ENCODE results near the gene VTA1.
"Not testable (repeated sequence)": the region's sequence is repeated elsewhere in the genome, so short reads cannot be mapped to it uniquely, and the experiment has no call there.

Gene VTA1, protein sequence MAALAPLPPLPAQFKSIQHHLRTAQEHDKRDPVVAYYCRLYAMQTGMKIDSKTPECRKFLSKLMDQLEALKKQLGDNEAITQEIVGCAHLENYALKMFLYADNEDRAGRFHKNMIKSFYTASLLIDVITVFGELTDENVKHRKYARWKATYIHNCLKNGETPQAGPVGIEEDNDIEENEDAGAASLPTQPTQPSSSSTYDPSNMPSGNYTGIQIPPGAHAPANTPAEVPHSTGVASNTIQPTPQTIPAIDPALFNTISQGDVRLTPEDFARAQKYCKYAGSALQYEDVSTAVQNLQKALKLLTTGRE

DNA sequence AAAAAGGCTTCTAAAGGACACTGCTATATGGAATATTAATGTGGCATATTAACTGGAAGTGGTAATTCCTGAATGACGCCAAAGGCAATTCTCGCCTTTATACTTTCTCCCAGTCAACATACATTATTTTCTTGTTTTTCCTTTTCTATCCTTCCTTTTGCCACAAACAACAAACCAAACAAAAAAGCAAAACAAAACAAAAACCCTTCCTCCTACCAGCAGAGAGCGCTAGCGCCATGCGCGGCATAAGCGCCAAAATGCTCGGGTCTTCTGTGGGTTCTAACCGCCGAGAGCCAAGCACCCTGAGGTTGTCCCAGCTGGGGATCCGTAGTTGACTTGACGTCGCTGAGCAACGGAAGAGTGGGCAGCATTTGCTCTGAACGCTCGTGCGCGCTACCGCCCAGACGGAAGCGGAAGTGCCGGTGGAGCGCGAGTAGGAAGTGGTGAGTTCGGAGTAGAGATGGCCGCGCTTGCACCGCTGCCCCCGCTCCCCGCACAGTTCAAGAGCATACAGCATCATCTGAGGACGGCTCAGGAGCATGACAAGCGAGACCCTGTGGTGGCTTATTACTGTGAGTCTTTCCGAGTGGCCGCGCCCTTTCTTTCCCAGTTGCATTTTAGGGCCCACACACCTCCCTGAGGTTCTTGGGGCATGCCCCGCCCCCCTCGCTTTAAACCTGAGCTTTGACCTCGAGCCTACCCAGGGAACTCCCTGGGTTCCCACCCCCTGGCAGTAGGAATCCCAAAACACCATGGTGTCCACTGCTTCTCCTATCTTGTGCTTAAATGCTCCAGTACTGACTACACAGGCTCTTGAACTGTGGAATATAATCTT is at the start of gene VTA1, which contains the start of gene NMBR:
Gene VTA1, plus strand, starts transcription at position 436 of the 835 bp plus-strand sequence. Its CDS starts 25 bp downstream, at position 461.
Gene NMBR, minus strand, starts transcription at position 295 of the 835 bp plus-strand sequence. CDS start 58,464 bp downstream, outside the sequence.
- peak; percentile 92 for DNase-seq

DNA sequence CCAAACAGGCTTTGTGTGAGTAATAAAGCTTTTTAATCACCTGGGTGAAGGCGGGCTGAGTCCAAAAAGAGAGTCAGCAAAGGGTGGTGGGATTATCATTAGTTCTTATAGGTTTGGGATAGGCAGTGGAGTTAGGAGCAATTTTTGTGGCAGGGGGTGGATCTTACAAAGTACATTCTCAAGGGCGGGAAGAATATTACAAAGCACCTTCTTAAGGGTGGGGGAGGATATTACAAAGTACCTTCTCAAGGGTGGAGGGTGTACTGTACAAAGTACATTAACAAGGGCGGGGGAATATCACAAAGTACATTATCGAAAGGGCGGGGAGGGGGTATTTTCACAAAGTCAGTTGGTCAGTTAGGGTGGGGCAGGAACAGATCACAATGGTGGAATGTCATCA is 42.2 kb upstream of the VTA1 start:
- not testable (repeated sequence) for DNase-seq

DNA sequence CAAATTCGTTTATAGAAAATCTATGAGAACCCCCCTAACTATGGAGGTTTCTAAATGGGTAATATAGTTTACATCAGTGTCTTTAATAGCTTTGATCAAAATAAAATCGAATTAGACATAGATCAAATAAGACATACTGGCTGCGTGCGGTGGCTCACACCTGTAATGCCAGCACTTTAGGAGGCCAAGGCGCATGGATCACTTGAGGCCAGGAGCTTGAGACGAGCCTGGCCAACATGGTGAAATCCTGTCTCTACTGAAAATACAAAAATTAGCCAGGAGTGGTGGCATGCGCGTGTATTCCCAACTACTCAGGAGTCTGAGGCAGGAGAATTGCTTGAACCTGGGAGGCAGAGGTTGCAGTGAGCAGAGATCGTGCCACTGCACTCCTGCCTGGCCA is 36.2 kb upstream of the VTA1 start:
- DNase-seq, result not testable (repeated sequence)

DNA sequence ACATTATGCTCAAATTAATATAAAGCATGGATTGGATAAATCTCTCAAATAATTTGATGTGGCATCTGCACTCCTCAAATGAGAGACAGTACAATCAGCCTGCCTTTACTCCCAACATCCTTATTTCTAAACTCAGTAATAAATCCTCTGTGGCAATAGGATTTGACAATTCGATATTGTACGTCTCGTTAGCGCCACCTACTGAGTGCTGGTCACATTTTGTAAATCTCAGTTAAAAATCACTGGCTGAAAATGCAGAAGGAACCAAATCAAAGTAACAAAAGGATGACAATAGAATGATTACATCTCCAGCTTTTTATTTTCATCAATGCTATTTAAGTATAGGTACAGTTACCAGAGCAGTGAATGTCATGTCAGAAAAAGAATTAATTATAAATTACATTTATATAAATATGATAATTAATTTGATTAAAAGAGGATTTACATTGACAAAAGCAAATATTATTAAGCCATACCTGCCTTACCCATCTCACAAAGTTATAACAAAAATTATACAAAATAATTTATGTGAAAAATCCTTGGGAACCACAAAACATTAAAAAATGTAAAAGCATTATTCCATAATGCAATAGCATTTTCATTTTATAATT is 34.5 kb upstream of the VTA1 start:
- peak; percentile 71 for DNase-seq

DNA sequence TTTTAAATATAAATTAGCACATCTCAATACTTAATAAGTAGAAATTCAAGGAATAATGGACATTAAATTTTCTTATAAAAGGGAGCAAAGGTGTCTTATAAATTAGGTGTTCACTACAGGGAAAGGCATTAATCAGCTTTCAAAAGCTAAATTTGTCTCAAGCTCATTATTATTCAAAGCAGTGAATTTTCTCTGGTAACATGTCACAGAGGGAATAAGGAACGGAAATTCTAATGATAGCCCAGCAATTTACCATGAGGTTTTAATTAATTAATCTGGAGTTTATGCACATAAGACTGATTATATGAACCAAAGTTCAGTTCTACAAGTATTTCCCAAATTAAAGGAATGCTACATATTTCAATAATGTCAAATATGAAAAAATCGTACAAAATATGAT is 29.7 kb upstream of the VTA1 start:
- DNase-seq, result no peak

DNA sequence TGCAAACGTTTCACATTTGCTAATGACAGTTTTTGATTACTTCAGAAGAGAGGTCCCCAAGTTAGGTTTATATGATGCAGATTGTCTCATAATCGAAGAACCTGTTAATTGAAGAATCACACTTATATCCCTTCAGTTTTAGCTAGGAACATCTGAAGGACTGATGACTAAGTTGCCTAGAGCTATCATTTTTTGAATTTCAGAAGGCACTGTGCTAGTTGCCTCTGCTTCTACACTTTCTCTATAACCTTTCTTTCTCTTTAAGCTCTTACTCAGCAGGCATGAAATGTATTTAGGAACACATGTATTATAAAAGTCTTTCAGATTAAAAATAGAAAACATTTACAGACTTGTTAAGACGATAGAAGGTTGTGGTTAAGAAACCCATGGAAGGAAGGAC is 28.7 kb upstream of the VTA1 start:
- no peak for DNase-seq

DNA sequence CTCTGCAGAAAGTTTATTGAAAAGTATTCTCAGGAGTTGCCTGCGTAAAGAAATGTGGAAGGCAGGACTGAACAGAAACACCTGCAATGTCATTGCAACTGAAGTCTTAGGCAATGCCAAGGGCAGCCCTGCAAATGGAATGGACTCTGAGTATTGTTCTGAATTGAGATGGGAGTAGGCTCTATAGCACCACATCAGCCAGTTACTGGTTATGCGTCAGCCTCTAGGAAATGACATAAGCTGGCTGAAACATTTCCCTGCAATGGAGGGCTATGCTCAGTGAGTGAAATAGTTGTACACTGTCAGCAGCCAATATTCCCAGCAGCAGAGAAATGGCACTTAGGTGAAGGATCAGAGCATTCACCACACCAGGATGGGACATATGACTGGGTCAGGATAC is 28.1 kb upstream of the VTA1 start:
- no peak for DNase-seq

DNA sequence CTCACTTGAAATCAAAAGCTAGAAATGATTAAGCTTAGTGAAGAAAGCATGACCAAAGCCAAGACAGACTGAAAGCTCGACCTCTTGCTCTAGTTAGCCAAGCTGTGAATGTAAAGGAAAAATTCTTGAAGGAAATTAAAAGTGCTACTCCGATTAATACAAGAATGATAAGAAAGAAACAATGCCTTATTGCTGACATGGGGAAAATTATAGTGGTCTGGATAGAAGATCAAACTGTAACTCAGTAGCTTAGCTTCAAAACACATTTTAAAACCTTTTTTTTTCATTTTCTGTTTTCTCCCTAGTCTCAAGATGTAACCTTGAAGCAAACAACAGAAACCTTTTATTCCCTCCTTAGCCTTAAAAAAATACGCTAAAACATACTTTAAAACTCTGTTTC is 25.7 kb upstream of the VTA1 start:
- DNase-seq, result no peak

DNA sequence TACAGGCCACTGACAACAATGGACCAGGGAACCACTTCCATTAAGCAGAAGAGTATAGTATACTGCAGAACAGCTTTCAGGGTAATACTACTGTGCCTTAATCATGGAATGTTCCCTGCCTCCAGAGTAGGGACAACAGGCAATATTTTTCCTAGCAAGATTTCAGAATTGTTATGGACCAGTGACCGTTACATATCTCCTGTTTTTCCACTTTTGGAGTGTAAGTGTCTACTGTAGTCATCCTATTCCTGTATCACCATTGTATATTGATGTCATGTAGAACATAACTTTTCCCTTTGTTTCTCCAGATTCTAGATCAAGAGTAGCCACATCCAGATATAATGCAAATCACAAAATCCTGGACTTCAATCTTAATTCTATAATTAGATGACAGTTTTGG is 16.2 kb upstream of the VTA1 start:
- no peak for DNase-seq

DNA sequence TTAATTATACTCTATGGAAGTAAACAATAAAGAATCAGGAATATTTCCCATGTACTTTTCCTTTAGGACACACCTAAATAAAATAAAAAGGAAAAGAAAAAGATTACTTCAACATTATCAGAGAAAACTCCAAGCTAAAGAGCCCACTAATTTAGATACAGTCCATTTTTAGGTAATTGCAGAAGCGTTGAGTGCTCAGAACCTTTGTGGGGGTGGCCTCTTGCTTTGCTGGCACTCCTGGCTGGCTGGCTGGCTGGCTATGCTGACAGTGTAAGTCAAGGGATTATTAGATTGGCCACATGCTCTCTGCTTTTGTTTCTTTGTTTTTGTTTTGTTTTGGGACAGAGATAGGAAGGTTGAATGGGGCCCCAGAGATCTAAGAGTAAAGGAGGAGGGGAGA is 14.4 kb upstream of the VTA1 start, which contains the start of gene GJE1:
Gene GJE1, plus strand, starts transcription at position 301 of the 400 bp plus-strand sequence. CDS start 234 bp downstream, outside the sequence.
- no peak for DNase-seq

DNA sequence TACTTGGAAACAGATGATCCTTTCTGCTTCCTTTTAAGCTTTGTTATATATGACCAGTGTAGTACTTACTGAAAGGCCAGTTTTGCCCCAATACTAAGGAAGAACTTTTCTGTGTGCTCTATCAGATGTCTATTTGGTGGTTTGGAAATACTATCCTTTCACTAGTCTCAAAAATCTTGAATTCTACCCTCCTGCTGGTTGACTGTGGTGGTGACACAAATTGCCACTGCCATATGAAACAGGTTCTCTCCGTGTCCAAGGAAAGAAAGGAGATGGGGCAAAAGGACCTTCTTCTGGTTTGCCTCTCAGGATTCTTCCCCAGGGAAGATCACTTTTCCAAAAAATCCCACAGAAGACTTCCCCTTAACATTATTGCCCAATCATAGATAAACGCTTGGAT is 8.2 kb upstream of the VTA1 start:
- no peak for DNase-seq

DNA sequence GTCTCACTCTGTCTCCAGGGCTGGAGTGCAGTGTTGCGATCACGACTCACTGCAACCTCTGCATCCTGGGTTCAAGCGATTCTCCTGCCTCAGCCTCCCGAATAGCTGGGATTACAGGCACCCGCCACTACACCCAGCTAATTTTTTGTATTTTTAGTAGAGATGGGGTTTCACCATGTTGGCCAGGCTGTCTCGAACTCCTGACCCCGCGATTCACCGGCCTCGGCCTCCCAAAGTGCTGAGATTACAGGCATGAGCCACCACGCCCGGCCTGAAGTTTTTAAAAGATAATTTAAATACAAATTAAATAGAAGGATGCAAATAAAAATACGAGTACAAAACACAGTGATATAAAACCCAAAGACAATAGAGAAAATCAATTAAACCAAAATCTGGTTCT is 5.5 kb upstream of the VTA1 start:
- not testable (repeated sequence) for DNase-seq

DNA sequence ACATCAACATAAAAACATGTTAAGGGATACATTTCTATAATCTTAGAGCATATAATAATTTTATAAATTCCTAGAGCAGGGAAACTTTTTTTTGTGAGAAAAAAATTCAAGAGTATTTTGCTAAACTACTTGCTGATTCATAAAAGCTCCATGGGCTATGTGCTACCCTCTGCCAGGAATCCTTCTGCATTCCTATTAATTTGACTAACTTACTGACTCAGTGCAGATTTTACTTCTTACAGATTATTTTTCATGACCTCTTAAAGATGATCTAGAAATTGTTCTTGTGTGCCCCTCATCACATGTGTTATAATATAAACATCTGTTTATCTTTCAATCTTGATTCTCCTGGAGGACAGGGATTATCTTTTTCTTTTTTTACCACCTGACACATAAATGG is 5.7 kb downstream of the VTA1 start:
- DNase-seq, result no peak

DNA sequence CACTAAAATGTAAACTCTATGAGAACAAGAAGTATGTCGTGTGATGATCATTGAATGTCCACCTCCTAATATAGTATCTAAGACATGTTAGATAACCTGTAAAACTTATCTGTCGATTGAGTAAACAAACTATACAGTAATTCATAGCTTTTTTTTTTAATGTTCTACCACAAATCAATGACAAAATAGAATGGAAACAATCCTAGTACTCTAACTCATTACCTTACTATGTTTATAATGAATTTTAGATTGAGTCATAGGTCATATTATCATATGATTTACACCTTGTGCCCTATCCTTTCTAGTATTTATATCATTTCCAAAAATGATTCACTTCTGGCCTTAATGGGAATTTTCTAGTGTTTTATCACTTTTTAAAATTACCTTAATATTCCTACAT is 6.1 kb downstream of the VTA1 start:
- no peak for DNase-seq

DNA sequence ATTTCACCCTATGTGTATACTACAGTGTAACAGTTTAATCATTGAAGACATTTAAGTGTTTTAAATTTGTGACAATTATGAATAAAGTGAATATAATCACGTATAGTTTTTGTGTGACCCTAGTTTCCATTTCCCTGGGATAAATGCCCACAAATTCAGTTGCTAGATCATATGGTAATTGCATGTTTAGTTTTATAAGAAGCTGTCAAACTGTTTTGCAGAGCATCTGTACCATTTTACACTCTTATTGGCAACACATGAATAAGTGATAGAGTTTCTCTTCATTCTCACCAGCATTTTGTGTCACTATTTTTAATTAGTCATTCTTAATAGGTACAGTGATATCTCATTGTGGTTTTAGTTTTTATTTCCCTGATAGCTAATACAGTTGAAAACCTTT is 7.3 kb downstream of the VTA1 start:
- no peak for DNase-seq

DNA sequence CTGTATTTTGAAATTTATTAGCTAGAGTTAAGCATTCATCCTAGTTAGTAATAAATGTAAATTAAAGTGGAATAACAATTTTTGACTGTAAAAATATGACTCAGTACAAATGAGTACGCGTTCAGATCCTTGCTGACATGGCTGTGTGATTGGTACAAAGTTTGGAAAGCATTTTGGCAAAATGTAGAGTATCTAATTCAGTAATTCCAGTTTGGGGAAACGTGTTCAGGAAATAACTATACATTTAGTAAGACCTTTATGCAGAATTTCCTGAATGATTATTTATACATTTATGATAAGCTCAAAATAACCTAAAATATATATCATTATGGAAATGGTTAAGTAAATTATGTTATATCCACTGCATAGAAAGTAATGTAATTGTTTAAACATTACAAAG is 8.0 kb downstream of the VTA1 start:
- no peak for DNase-seq

DNA sequence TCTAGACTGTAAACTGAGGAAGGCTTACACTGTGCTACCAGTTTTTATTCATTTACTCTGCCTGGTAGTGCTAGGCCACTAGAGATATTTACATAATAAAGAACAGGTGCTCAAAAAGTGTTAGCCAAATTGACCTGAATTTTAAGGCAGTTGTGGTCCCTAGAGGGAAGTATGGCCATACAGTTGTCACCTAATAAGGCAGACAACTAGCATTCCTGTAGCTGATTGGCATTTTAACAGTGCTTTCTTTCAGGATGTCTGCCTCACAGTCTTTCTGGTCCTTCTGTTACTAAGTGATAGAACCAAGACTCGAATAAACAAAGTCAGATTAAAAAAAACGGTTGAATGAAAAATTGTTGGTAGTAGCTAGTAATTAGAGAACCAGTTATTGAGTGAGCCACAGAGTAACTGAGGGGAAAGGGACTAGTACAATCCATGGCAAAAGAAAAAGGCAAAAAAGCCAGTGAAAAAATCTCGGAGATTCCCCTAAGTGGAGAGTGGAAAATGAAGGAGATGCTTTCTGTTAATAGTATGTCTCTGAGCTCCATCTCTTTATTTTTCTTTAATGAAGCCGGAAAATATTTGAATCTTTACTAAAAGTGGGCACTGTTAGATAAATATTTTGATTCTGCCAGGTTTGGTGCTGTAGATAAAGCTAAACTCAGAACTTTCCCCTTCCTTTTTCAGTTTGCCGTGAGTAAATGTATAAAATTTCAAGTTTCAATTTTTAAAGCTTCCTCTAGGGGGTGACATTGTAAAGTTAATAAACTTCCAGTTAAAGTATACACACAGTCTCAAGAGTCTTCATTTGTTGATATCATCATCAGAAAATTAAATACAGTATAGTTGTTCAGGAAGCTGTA is 9.1 kb downstream of the VTA1 start:
- peak; percentile 29 for DNase-seq

DNA sequence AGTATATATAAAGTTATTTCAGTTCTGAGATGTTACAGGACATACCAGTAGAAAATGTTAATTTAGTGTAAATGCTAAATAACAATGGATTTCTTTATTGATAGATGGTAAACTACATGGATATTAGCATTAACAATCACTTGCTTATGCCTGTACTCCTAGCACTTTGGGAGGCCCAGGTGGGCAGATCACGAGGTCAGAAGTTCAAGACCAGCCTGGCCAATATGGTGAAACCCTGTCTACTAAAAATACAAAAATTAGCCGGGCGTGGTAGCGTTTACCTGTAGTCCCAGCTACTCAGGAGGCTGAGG is 9.7 kb downstream of the VTA1 start:
- DNase-seq, result not testable (repeated sequence)

DNA sequence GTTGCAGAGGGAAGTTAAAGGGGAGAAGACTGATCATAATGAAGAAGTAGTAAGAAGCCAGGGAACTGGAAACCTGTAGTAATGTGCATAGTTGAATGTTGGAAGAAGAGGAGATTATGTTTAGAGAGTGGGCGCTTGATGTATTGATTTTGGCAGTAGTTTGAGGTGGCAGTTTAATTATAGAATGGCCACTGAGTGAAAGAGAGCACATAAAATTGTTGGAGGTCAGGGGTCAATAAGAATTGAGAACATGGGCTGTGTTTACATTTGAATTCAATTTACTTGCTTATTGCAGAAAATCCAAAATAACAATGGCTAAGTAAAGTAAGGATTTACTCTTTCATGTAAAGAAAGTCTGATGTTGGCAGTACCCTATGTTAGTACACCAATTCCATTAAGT is 15.7 kb downstream of the VTA1 start:
- DNase-seq, result peak; percentile 64

DNA sequence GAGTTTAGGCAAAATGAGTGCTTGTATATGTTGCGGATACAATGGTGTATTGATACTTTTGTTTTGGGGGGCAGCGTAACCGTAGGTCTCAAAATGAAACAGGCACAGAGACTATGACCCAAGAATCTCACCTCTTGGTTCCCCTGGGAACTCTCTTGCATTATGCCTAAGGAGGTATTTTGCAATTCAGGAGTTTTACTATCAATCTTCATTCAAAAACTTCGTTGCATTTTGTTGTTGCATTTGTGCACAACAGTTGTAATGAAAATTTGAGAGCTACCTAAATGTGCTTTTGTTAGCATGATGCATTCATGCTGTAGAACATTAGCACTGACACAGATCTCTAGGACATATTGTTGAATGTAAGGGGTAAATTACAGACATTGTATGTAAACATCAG is 18.2 kb downstream of the VTA1 start:
- no peak for DNase-seq

DNA sequence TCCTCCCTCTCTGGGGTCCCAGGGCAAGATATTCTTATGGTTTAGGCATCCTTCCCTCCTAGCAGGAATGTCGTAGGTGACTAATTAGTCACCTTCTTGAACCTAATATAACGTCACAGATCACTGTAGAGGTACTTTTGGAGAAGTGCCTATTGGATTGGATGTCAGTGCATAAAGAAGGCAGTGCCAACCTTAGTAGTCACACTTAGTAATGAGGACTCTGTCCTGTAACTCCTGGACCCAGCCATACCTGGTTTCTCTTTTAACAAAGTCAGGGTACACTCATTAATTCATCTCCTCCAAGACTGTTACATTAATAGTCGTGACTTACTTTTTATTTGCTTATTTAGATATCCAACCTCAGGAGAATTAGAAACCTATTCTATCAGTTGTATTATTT is 20.0 kb downstream of the VTA1 start:
- no peak for DNase-seq

DNA sequence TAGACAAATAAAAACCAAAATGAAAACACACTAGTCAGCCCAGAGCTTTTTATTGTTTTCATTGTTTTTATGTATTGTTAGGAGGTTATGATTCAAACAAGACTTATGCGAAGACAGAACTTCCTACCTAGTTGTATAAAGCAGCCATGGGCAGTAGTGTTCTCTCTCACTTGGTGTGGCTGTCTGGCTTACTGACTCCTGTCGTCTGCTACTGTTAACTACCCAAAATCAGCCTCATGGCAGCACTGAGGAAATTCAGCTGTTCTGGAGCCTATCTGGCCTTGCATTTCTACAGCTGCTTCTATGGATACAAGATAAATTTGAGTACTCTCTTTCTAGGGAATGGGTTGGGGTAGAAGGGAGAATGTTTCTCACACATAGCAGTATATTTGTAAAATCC is 20.4 kb downstream of the VTA1 start:
- no peak for DNase-seq

DNA sequence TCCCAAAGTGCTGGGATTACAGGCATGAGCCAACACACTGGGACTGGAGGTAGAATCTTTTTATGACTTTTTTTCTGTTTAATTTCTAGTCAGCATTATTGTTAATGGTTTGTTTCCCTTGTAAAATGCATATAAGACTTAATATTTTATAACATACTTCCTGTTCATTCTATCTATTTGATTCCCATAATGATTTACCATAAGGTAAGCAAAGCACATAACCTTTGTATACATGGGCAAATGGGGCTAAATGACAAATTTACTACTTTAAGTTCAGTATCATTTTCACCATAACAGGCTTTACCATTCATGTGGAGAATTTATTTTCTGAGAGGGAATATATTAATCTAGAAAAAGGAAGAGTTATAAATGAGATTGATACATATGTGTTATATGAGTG is 24.3 kb downstream of the VTA1 start:
- DNase-seq, result no peak
